Astrocyte of the spinal cord (primary cell): ENCODE results near the gene PCED1A.

Experiments
- DNase-seq: peaks from one replicate; pipeline ENCODE4 v3.0.0; 2011; ENCODE audit warnings: low read depth, low spot score
- H3K4me3 ChIP-seq: 2 replicates; pipeline ENCODE4 v1.5.1; 2011; ENCODE audit warnings: low read depth, mild to moderate bottlenecking, low read length, moderate library complexity
- in situ Hi-C: cut with HindIII; loops from 2 replicates; pipeline ENCODE4 v1.10.0; 2017; ENCODE audit warnings: low sequenced_read_pairs
- TF ChIP-seq, protein P1 (sequence below): IDR thresholded peaks from 2 replicates; pipeline ENCODE4 v1.5.1; 2012; ENCODE audit warnings: low read depth, mild to moderate bottlenecking, low read length, inconsistent platforms

Gene PCED1A

DNA sequence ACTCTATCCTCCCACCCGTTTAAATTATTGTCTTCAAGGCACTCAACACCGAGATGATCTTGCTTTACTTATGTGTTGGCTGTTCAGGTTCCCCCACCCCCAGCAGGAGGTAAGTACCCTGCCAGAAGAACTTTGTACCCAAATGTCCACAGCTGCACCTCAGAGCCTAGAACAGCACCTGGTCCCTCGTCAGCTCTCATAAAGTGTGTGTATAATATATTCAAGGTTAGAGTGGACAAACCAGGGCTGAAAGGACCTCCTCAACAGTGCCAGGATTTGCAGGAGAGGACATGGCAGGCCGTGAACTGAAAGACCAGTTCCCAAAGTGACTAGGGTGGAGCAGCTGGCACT lies 34.1 kb downstream of the PCED1A start:
- in situ Hi-C loops: no loop called here
- TF ChIP-seq, protein P1, sequence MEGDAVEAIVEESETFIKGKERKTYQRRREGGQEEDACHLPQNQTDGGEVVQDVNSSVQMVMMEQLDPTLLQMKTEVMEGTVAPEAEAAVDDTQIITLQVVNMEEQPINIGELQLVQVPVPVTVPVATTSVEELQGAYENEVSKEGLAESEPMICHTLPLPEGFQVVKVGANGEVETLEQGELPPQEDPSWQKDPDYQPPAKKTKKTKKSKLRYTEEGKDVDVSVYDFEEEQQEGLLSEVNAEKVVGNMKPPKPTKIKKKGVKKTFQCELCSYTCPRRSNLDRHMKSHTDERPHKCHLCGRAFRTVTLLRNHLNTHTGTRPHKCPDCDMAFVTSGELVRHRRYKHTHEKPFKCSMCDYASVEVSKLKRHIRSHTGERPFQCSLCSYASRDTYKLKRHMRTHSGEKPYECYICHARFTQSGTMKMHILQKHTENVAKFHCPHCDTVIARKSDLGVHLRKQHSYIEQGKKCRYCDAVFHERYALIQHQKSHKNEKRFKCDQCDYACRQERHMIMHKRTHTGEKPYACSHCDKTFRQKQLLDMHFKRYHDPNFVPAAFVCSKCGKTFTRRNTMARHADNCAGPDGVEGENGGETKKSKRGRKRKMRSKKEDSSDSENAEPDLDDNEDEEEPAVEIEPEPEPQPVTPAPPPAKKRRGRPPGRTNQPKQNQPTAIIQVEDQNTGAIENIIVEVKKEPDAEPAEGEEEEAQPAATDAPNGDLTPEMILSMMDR: no peak
- DNase-seq: no peak
- H3K4me3 ChIP-seq: no peak overlapping the region

DNA sequence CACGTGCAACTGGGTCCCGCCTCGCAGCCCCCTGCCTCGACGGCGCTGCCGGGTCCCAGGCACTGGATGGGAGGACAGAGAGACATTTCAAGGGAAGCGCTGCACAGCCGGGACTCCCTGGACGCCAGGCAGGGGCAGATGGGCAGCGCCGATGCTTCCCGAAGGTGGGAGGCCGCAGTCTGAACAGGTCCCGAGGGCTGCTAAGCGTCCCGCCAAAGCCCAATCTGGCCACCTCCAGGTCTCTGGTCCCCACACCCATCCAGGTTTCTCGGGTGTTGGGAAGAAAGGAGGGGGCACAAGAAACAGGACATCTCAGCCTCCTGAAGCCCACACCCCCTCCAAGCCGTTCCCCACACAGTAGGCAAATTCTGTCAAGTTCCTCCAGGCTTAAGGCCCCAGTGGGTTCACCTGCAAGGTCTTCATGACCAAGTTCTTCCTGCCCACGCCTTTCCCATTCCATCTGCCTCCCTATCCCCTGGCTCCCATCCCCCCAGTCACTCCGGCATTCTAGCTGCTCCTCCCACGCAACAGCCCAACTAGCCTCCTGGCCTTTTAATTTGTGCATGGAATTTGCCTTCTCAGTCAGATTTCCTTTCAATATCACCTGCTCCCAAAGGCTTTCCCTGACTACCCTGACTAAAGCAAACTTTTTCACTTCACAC lies 34.6 kb downstream of the PCED1A start:
- in situ Hi-C loops: no loop called here
- no peak for DNase-seq
- TF ChIP-seq, protein P1: no peak
- H3K4me3 ChIP-seq: no peak overlapping the region

- in situ Hi-C loops: no loop called here
- H3K4me3 ChIP-seq: no peak overlapping the region
- TF ChIP-seq, protein P1: no peak
- DNase-seq: no peak
These were observed 35.4 kb downstream of the PCED1A start for GRCh38 chr20:2804852-2805688.

GRCh38 chr20:2804041-2804828 lies 36.2 kb downstream of the PCED1A start:
- in situ Hi-C loops: no loop called here
- TF ChIP-seq, protein P1: no peak
- DNase-seq: no peak
- no peak overlapping the region for H3K4me3 ChIP-seq

DNA sequence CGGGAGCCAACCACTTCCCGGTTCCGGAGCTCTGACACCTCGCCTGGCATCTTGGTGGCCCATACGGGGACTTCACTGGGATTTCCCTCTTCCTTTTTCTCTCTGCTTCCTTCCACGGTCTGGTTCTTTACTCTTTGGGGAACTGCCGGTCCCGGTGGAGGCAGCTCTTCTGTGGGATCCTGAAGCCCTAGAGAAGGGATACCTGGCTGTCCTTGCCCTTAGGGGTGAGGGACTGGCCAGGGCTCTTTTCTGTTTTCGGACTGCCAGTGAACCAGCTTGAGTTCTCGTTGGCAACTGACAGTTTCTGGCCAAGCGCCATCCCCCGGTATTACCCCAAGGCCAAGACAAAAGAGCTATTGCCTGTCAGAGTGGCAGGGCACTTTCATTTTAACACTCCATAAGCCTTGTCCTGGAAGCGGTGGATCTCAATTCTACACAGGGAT lies 39.1 kb downstream of the PCED1A start:
- TF ChIP-seq, protein P1: no peak
- H3K4me3 ChIP-seq: no peak overlapping the region
- in situ Hi-C loops: no loop called here
- DNase-seq: no peak

DNA sequence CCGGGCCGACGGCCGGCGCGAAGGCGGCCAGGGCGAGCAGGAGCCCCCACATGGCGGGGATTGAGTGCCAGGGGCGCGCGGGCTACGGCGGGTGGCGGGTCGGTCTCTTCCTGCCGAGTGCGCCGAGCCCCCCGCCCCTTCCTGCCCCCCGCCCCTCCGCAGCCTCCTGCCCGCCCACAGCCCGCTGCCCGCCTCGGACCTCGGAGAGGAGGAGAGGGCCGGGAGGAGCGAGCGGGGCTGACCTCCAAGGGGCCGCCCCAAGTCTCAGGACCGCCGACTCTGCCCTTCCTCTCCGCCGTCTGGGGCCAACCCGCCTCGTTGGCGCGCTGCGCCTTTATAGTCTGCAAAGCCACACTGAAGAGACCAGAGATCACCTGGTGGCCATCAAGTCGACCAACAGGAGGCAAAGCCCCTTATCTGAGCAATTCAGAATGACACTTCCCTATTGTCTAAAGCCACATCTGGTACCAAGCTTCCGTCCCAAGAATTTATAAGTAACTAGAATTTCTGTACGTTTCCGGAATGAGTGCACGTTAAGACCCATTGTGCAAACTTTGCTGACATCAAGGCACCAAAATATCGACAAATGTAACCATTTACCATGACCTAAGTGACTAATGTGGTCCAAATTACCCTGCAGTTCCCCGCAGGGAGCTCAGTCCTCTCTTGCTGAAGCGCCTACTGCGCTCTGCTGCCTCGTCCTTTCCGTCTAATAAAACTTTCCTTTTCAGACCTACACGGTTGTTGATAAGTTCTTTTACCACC lies 39.8 kb downstream of the PCED1A start, which contains the start of gene CPXM1:
Gene CPXM1, minus strand, starts transcription at position 107 of the 765 bp plus-strand sequence. Its CDS starts 55 bp downstream, at position 52.
- no peak for DNase-seq
- in situ Hi-C loops: no loop called here
- H3K4me3 ChIP-seq: peak within 1 kb of the TSS; percentile 36
- TF ChIP-seq, protein P1: no peak
